ENCODE results near the gene HSF4. TPM values are rescaled to one million over a fixed set of nuclear protein-coding genes. Genes with fewer than 3 reads are reported as not detected.

Gene HSF4
- total RNA-seq, 1 experiment from 2014 or later: 2.2 TPM

- TF ChIP-seq, protein P1, sequence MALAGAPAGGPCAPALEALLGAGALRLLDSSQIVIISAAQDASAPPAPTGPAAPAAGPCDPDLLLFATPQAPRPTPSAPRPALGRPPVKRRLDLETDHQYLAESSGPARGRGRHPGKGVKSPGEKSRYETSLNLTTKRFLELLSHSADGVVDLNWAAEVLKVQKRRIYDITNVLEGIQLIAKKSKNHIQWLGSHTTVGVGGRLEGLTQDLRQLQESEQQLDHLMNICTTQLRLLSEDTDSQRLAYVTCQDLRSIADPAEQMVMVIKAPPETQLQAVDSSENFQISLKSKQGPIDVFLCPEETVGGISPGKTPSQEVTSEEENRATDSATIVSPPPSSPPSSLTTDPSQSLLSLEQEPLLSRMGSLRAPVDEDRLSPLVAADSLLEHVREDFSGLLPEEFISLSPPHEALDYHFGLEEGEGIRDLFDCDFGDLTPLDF (CRISPR knock-in tag; IDR thresholded peaks at IDR 0.05): no peak
- TF ChIP-seq GTF2I (CRISPR knock-in tag; conservative IDR thresholded peaks at IDR 0.05): no peak
- TF ChIP-seq ETV6 (CRISPR knock-in tag; IDR thresholded peaks at IDR 0.05): no peak
- no peak for TF ChIP-seq ZNF138 (CRISPR knock-in tag; conservative IDR thresholded peaks at IDR 0.05)
- TF ChIP-seq ZNF416 (CRISPR knock-in tag; IDR thresholded peaks at IDR 0.05): no peak
- no peak for TF ChIP-seq AFF4 (CRISPR knock-in tag; IDR thresholded peaks at IDR 0.05; ENCODE audit: borderline replicate concordance)
These were observed 38.5 kb downstream of the HSF4 start (continued) for GRCh38 chr16:67202956-67203493.

DNA sequence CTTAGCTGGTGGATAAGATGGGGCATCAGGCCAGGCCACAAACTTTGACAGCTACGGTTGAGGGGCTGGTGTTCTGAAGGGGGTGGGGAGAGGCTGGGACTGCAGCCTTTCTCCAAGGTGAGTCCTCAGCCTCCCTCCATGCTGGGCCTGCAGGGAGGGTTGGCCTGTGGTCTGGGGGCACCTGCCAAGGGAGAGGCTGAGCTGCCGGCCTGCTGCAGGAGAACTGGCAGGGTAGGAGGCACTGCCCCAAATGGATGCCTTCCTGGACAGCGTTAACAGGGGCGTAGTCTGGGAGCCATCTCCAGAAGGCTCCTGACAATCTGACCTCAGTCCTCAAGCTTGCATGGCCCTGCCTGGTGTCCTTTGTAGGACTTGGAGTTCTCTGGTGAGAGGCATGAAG is 39.5 kb downstream of the HSF4 start:
- H3K27me3 Mint-ChIP-seq (ENCODE audit: low read depth): no peaks in the 10 kb centered on the region
- CTCF ChIA-PET: interaction anchor here (0.7 to 1.0 kb wide), 2 partner anchors 19 to 42 kb away, joined by 3 read pairs; no protein-coding TSS in a partner anchor
- ATAC-seq: no peak

More for the DNA sequence above, 39.5 kb downstream of the HSF4 start:
- no peak overlapping the region for H3K27ac Mint-ChIP-seq
- H3K36me3 Mint-ChIP-seq: peaks cover 2% of the 10 kb centered on the region; the same call in 1 of the 2 replicates
- no peak for DNase-seq (ENCODE audit: low spot score)
- H3K4me3 Mint-ChIP-seq: no peak overlapping the region
- POLR2A ChIA-PET: no interaction called here
- no peak for TF ChIP-seq ARID4B (CRISPR knock-in tag; IDR thresholded peaks at IDR 0.05; ENCODE audit: borderline replicate concordance)
- no peak for TF ChIP-seq E2F4 (CRISPR knock-in tag; IDR thresholded peaks at IDR 0.05; ENCODE audit: borderline replicate concordance, low read depth)
- no peaks in the 10 kb centered on the region for H3K9me3 Mint-ChIP-seq
- peaks cover 3% of the 10 kb centered on the region for H3K4me1 Mint-ChIP-seq
